ENCODE data around the gene SH3BP5L.

Gene SH3BP5L

DNA sequence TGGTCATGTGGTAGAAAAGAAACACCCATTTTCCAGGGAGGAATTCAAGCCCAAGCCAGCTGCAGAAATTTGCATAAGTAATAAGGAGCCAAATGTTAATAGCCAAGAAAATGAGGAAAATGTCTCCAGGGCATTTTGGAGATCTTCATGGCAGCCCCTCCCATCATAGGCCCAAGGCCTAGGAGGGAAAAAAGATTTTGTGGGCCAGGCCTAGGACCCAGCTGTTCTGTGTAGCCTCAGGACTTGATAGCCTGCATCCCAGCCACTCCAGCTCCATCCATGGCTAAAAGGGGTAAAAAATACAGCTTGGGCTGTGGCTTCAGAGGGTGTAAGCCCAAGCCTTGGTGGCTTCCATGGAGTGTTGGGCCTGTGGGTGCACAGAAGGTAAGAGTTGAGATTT, 48.7 kb downstream of the SH3BP5L start:
- no peak for DNase-seq (ENCODE audit: low spot score)

DNA sequence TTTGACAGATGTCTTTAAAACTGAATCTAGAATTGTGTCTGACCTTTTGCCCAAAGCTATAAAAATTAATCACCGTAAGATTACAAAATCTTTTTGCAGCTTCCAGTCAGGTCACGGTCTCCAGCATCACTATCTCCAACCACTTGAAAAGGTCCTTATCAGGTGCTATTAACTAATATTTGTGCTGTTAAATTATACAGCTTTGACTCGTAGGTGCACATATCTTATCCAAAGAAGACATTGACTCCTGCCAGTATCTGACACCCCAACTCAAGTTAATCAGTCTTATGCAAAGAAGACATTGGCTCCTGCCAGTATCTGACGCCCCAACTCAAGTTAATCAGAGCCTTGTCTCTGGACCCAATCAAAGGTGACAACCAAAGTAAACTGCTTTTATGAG, 50.3 kb downstream of the SH3BP5L start:
- no peak for DNase-seq (ENCODE audit: low spot score)

All from cerebellar cortex (tissue), 1 donor.